GM21619 (cell line): ENCODE data around the gene POMT1.
"Not testable (repeated sequence)": the region's sequence is repeated elsewhere in the genome, so short reads cannot be mapped to it uniquely, and the experiment has no call there.

Source experiments
- ATAC-seq: cut with Tn5 transposase; IDR thresholded peaks from one replicate; pipeline ENCODE4 v1.9.1; 2021; ENCODE audit not compliant: unreplicated experiment

Gene POMT1

GRCh38 chr9:131550465-131550864 is 47.7 kb downstream of the POMT1 start:
- ATAC-seq, result not testable (repeated sequence)

- no peak for ATAC-seq
Observed at GRCh38 chr9:131552030-131552429, 49.3 kb downstream of the POMT1 start.

- ATAC-seq, result no peak
Observed at GRCh38 chr9:131554087-131554842, 51.5 kb downstream of the POMT1 start.

GRCh38 chr9:131554843-131555351 is 52.2 kb downstream of the POMT1 start:
- no peak for ATAC-seq

- ATAC-seq, result no peak
Observed at GRCh38 chr9:131555841-131556673, 53.3 kb downstream of the POMT1 start.

GRCh38 chr9:131557855-131558548 is 55.3 kb downstream of the POMT1 start:
- no peak for ATAC-seq

- ATAC-seq, result no peak
Observed at GRCh38 chr9:131559421-131560000, 56.8 kb downstream of the POMT1 start.

GRCh38 chr9:131562032-131562959 is 59.6 kb downstream of the POMT1 start:
- no peak for ATAC-seq

- no peak for ATAC-seq
Observed at GRCh38 chr9:131565369-131565768, 62.7 kb downstream of the POMT1 start.

- ATAC-seq, result no peak
Observed at GRCh38 chr9:131566158-131566557, 63.4 kb downstream of the POMT1 start.

- no peak for ATAC-seq
Observed at GRCh38 chr9:131567910-131568309, 65.2 kb downstream of the POMT1 start.
